ENCODE measurements around the gene HTT-AS. TPM values are rescaled to one million over a fixed set of nuclear protein-coding genes. Genes with fewer than 3 reads are reported as not detected.

HTT-AS gene
- total and polyA plus RNA-seq, 2 of the 13 experiments (the other 11 are each of a cell fraction or from before 2014, with no cell fraction given) = not detected

DNA sequence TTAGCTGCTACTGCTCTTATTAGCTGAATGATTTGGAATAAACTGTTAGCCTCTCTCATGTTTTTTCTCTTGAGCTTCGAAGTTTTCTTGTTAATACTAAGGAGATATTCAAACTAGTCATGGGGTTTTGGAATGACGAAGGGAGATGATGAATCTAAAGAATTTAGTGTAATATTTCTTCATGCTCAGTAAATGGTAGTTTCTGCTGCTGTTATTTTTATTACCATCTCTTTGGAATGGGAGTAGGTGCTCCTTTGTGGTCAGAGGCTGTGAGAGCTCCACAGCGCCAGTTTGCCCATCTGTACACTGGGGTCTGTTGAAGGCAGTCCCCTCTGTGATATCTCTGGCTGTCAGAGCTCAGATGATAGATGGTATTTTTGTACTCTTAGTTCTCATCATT, 33.9 kb upstream of the HTT-AS start (continued):
- TF ChIP-seq MAFF (IDR thresholded peaks at IDR 0.05; ENCODE audit: low read depth, low read length) (no peak), XBP1 (CRISPR knock-in tag; IDR thresholded peaks at IDR 0.05) (no peak), KDM1A (CRISPR knock-in tag; IDR thresholded peaks at IDR 0.05) (no peak), HNRNPLL (IDR thresholded peaks at IDR 0.05; ENCODE audit: low read depth, low read length, poor library complexity, severe bottlenecking) (no peak), NFE2 (CRISPR knock-in tag; IDR thresholded peaks at IDR 0.05) (no peak), CREM (IDR thresholded peaks at IDR 0.05) (no peak), CREM (CRISPR knock-in tag; IDR thresholded peaks at IDR 0.05) (no peak)
- TF ChIP-seq, protein P1, sequence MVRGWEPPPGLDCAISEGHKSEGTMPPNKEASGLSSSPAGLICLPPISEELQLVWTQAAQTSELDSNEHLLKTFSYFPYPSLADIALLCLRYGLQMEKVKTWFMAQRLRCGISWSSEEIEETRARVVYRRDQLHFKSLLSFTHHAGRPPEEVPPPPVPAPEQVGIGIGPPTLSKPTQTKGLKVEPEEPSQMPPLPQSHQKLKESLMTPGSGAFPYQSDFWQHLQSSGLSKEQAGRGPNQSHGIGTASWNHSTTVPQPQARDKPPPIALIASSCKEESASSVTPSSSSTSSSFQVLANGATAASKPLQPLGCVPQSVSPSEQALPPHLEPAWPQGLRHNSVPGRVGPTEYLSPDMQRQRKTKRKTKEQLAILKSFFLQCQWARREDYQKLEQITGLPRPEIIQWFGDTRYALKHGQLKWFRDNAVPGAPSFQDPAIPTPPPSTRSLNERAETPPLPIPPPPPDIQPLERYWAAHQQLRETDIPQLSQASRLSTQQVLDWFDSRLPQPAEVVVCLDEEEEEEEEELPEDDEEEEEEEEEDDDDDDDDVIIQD (CRISPR knock-in tag; IDR thresholded peaks at IDR 0.05; ENCODE audit: low read depth) = no peak
- TF ChIP-seq, protein P2, sequence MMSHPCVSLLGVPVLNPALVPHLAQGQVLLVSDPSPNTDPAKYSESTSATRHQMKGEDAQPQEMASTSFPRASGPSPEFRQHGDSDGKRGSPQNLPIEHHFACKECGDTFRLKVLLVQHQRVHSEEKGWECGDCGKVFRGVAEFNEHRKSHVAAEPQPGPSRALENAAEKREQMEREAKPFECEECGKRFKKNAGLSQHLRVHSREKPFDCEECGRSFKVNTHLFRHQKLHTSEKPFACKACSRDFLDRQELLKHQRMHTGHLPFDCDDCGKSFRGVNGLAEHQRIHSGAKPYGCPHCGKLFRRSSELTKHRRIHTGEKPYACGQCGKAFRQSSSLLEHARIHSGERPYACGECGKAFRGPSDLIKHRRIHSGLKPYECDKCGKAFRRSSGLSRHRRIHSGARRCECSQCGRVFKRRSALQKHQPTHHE (CRISPR knock-in tag; IDR thresholded peaks at IDR 0.05; ENCODE audit: borderline replicate concordance) = no peak

DNA sequence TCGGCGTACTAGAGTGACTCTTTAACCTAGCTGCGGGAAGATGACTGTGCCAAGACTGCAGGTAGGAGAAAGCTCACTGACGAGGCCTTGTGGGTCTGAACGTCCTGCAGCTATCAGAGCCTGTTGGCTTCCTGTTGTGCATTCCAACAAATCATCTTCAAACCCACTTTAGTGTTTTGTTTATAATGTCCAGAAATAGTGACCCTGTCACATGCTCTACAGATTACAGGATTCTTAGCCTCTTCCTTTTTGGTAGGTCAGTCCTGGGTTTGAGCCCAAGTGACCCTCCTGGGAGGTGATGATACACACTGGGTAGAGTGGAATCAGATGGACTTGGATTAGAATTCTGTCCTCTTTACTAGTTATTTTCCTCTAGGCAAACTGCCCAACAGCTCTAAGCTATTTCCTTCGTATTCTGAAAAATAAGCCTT, 33.4 kb upstream of the HTT-AS start:
- BruUV-seq (replicated peaks) = no TSS peak
- Histone ChIP-seq H3K4me3 (replicated peaks in 1 of 3; ENCODE audit: insufficient read depth in 1 of 3, low read depth in 2 of 3, low read length in 3 of 3) (no peak overlapping the region), H3K4me1 (ENCODE audit: insufficient read depth, low read length) (peaks cover 6% of the 10 kb centered on the region; the same call in 1 of the 2 replicates), H2AFZ (ENCODE audit: low read length) (no peak overlapping the region), H3K36me3 (replicated peaks in 1 of 2; ENCODE audit: control insufficient read depth in 1 of 2, insufficient read depth in 2 of 2, low read length in 2 of 2) (peaks cover 18 to 65% of the 10 kb centered on the region in 2 experiments), H3K9ac (ENCODE audit: insufficient read depth, low read depth, low read length) (no peak overlapping the region), H3K9me3 (ENCODE audit: low read length) (no peaks in the 10 kb centered on the region), H4K20me1 (ENCODE audit: insufficient read depth, low read length) (no peaks in the 10 kb centered on the region), H3K4me2 (ENCODE audit: low read depth, low read length) (no peak overlapping the region), H3K79me2 (ENCODE audit: insufficient read depth, low read length) (no peaks in the 10 kb centered on the region), H3K27me3 (ENCODE audit: control insufficient read depth in 1 of 2, insufficient read depth in 2 of 2, low read length in 2 of 2) (no peaks in the 10 kb centered on the region), H3K27ac (ENCODE audit: extremely low read length, insufficient read depth, low read length) (no peak overlapping the region)
- intact Hi-C loops (cut with micrococcal nuclease; ENCODE audit: unreplicated experiment) (loop anchor here (2.0 to 5.0 kb wide), 2 partner anchors 29 to 335 kb away; partner anchors contain the start of gene HGFAC), in situ Hi-C loops (cut with HindIII; ENCODE audit: extremely low pct_ligation_motif_present, low pct_unique_long_range_greater_than_20kb) (no loop called here)
- DNase-seq (ENCODE audit: low spot score) (no peak), FAIRE-seq (no peak), ATAC-seq (no peak)
- ChIA-PET POLR2A (no interaction called here), CTCF (ENCODE audit: low intra/inter-chr PET ratio, low total read pairs) (no interaction called here)
- 98% methylated on average over 6 of the region's 6 CpGs for WGBS (ENCODE audit: low lambda C conversion rate)
- TF ChIP-seq, protein P3, sequence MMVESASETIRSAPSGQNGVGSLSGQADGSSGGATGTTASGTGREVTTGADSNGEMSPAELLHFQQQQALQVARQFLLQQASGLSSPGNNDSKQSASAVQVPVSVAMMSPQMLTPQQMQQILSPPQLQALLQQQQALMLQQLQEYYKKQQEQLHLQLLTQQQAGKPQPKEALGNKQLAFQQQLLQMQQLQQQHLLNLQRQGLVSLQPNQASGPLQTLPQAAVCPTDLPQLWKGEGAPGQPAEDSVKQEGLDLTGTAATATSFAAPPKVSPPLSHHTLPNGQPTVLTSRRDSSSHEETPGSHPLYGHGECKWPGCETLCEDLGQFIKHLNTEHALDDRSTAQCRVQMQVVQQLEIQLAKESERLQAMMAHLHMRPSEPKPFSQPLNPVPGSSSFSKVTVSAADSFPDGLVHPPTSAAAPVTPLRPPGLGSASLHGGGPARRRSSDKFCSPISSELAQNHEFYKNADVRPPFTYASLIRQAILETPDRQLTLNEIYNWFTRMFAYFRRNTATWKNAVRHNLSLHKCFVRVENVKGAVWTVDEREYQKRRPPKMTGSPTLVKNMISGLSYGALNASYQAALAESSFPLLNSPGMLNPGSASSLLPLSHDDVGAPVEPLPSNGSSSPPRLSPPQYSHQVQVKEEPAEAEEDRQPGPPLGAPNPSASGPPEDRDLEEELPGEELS (CRISPR knock-in tag; IDR thresholded peaks at IDR 0.05) = no peak
- TF ChIP-seq ZNF614 (CRISPR knock-in tag; IDR thresholded peaks at IDR 0.05; ENCODE audit: borderline replicate concordance) (no peak), CENPX (CRISPR knock-in tag; IDR thresholded peaks at IDR 0.05) (no peak), ZNF350 (CRISPR knock-in tag; IDR thresholded peaks at IDR 0.05; ENCODE audit: borderline replicate concordance, low read depth) (no peak), ZNF263 (CRISPR knock-in tag; IDR thresholded peaks at IDR 0.05) (no peak), SMAD3 (CRISPR knock-in tag; IDR thresholded peaks at IDR 0.05) (no peak), ZNF850 (CRISPR knock-in tag; conservative IDR thresholded peaks at IDR 0.05) (no peak), ZNF713 (CRISPR knock-in tag; IDR thresholded peaks at IDR 0.05) (no peak), ZNF441 (CRISPR knock-in tag; IDR thresholded peaks at IDR 0.05; ENCODE audit: borderline replicate concordance) (no peak), NCOA1 (CRISPR knock-in tag; IDR thresholded peaks at IDR 0.05) (no peak)
- TF ChIP-seq, protein P4, sequence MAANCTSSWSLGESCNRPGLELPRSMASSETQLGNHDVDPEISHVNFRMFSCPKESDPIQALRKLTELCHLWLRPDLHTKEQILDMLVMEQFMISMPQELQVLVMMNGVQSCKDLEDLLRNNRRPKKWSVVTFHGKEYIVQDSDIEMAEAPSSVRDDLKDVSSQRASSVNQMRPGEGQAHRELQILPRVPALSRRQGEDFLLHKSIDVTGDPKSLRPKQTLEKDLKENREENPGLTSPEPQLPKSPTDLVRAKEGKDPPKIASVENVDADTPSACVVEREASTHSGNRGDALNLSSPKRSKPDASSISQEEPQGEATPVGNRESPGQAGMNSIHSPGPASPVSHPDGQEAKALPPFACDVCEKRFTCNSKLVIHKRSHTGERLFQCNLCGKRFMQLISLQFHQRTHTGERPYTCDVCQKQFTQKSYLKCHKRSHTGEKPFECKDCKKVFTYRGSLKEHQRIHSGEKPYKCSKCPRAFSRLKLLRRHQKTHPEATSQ (CRISPR knock-in tag; IDR thresholded peaks at IDR 0.05; ENCODE audit: borderline replicate concordance) = no peak
